Measurements from ENCODE around the gene MOBP.

MOBP gene

DNA sequence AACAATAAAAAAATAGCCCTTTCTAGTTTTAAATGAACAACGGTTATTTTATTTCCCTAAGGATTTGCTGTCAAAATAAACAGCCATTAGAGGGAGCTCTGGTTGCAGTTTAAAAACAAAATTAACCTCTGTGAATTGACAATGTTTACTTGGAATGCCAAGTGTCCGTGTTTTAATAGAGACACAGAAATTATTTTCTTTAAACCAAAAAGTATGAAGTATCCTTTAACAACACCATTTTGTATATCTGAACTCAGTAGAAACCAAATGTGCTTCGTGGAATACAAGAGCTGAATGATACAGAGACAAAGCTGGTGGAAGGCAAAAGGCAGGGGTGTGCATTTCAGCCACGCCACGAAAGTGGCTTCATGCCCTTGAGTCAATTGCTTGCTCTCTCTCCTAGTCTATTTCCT lies 74.4 kb downstream of the MOBP start:
- DNase-seq (ENCODE audit: low read depth in 2 of 2) = no peak

DNA sequence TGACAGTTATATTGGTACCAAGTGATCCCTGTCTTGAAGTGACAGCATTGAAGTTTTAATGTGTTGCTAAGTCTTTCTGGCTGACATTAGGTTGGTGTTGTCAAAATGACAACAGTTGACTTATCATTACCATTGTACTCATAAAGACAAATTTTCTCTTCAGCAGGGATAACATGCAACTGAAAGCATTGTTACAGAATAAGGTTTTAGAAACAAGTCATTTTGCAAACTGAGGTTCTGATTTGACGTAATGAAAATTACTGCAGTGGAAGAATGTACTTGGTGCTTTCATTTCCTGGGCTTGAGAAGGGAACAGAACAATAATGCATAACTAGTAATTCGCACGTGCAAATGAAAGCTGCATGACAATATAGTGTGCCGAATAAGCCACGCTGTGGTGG lies 75.1 kb downstream of the MOBP start:
- no peak for DNase-seq (ENCODE audit: low read depth in 2 of 2)

- DNase-seq (ENCODE audit: low read depth in 2 of 2) = no peak
These were observed 80.8 kb downstream of the MOBP start for GRCh38 chr3:39548282-39548681.

- no peak for DNase-seq (ENCODE audit: low read depth in 2 of 2)
These were observed 83.0 kb downstream of the MOBP start for GRCh38 chr3:39550354-39551051.

All from activated CD8-positive, alpha-beta memory T cell treated with anti-CD3 and anti-CD28 coated beads for 4 hours (primary cell).